Measurements from ENCODE around the gene DDX28. TPM values are rescaled to one million over a fixed set of nuclear protein-coding genes. Genes with fewer than 3 reads are reported as not detected.
A peak's percentile ranks its signal among the peaks of the same experiment; 100 is the strongest.

DDX28 gene
- 18.9 and 22.5 TPM in 2 replicates for total RNA-seq (2014; rRNA removed; shearing (Covaris generic))
- polyA plus RNA-seq (2015; cell fraction: cytosol; rRNA removed): 13.1 and 17.9 TPM in 2 replicates
- 18.6 and 19.5 TPM in 2 replicates for polyA plus RNA-seq (2015; cell fraction: nucleus; rRNA removed)

- peak; percentile 86 for DNase-seq (ENCODE audit: low read depth)
Measured at GRCh38 chr16:68022728-68023537, at the start of gene DDX28, which contains the start of gene DUS2. Gene DDX28, minus strand, starts transcription at chr16:68023232. Its CDS starts 30 bp downstream, at chr16:68023202. Gene DUS2, plus strand, starts transcription at chr16:68023284. Its CDS starts 14,740 bp downstream, at chr16:68038024.

- no peak for DNase-seq (ENCODE audit: low read depth)
Measured at GRCh38 chr16:68072038-68072695, 49.1 kb upstream of the DDX28 start.

GRCh38 chr16:68071518-68071901, 48.5 kb upstream of the DDX28 start:
- no peak for DNase-seq (ENCODE audit: low read depth)

- DNase-seq (ENCODE audit: low read depth): no peak
Measured at GRCh38 chr16:68070806-68071517, 47.9 kb upstream of the DDX28 start.

- no peak for DNase-seq (ENCODE audit: low read depth)
Measured at GRCh38 chr16:68070249-68070730, 47.3 kb upstream of the DDX28 start.

- no peak for DNase-seq (ENCODE audit: low read depth)
Measured at GRCh38 chr16:68069511-68070248, 46.6 kb upstream of the DDX28 start.

GRCh38 chr16:68068926-68069325, 45.9 kb upstream of the DDX28 start:
- no peak for DNase-seq (ENCODE audit: low read depth)

- no peak for DNase-seq (ENCODE audit: low read depth)
Measured at GRCh38 chr16:68066763-68067162, 43.7 kb upstream of the DDX28 start.

GRCh38 chr16:68065716-68066305, 42.8 kb upstream of the DDX28 start:
- DNase-seq (ENCODE audit: low read depth): no peak

GRCh38 chr16:68064791-68065365, 41.8 kb upstream of the DDX28 start:
- peak; percentile 51 for DNase-seq (ENCODE audit: low read depth)

- no peak for DNase-seq (ENCODE audit: low read depth)
Measured at GRCh38 chr16:68062910-68063393, 39.9 kb upstream of the DDX28 start.

GRCh38 chr16:68061396-68061795, 38.4 kb upstream of the DDX28 start:
- no peak for DNase-seq (ENCODE audit: low read depth)

GRCh38 chr16:68059804-68060203, 36.8 kb upstream of the DDX28 start:
- DNase-seq (ENCODE audit: low read depth): no peak

- no peak for DNase-seq (ENCODE audit: low read depth)
Measured at GRCh38 chr16:68055395-68055794, 32.4 kb upstream of the DDX28 start.

- DNase-seq (ENCODE audit: low read depth): no peak
Measured at GRCh38 chr16:68049449-68049848, 26.4 kb upstream of the DDX28 start.

- no peak for DNase-seq (ENCODE audit: low read depth)
Measured at GRCh38 chr16:68047987-68048386, 25.0 kb upstream of the DDX28 start.

GRCh38 chr16:68046106-68046505, 23.1 kb upstream of the DDX28 start:
- no peak for DNase-seq (ENCODE audit: low read depth)

GRCh38 chr16:68041783-68042182, 18.8 kb upstream of the DDX28 start:
- DNase-seq (ENCODE audit: low read depth): no peak

- peak; percentile 67 for DNase-seq (ENCODE audit: low read depth)
Measured at GRCh38 chr16:68040506-68041288, 17.7 kb upstream of the DDX28 start.
